GM20000 (cell line): Measurements from ENCODE around the gene GPC6.

Experiments used
- DNase-seq: peaks from one replicate; pipeline ENCODE4 v3.0.0; 2012; ENCODE audit warnings: low spot score
- TF ChIP-seq, protein P1 (sequence below): IDR thresholded peaks from 2 replicates; pipeline ENCODE4 v1.5.1; 2012; ENCODE audit warnings: mild to moderate bottlenecking, control low read depth; ENCODE audit errors: extremely low read depth, missing control alignments

Gene GPC6

DNA sequence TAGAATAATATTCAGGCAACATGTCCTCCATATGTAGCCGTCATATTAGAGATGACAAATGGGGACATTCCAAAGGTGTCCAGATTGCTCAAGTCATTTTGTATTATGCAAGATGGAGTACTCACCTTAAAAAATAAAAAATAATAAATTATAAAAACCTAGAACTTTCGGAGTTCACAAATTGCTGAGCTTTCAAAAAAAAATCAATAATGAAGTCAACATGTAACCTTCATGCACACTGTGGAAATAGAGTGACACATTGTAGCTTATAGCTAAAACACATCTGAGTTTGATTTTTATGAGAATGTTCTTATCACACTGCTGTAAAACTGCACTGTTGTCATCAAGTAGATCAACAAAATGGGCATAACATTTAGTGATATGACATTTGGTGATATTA is 411.2 kb downstream of the GPC6 start:
- TF ChIP-seq, protein P1, sequence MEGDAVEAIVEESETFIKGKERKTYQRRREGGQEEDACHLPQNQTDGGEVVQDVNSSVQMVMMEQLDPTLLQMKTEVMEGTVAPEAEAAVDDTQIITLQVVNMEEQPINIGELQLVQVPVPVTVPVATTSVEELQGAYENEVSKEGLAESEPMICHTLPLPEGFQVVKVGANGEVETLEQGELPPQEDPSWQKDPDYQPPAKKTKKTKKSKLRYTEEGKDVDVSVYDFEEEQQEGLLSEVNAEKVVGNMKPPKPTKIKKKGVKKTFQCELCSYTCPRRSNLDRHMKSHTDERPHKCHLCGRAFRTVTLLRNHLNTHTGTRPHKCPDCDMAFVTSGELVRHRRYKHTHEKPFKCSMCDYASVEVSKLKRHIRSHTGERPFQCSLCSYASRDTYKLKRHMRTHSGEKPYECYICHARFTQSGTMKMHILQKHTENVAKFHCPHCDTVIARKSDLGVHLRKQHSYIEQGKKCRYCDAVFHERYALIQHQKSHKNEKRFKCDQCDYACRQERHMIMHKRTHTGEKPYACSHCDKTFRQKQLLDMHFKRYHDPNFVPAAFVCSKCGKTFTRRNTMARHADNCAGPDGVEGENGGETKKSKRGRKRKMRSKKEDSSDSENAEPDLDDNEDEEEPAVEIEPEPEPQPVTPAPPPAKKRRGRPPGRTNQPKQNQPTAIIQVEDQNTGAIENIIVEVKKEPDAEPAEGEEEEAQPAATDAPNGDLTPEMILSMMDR: no peak
- DNase-seq: no peak

DNA sequence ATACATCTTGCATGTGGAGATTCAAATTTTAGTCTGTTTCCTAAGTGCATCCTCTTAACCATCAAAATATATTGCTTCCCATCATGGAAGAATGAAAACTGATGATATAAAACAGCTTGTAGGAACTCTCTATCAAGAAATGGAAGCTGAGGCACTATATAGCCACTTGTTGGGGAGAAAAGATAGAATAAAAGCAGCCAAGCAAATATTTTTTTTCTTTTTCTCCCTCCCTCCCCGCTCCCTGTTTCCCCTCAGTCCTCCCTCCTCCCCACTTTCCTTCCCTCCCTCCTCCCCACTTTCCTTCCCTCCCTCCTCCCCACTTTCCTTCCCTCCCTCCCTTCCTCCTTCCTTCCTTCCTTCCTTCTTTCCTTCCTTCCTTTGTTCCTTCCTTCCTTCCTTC is 413.8 kb downstream of the GPC6 start:
- no peak for DNase-seq
- TF ChIP-seq, protein P1: no peak

DNA sequence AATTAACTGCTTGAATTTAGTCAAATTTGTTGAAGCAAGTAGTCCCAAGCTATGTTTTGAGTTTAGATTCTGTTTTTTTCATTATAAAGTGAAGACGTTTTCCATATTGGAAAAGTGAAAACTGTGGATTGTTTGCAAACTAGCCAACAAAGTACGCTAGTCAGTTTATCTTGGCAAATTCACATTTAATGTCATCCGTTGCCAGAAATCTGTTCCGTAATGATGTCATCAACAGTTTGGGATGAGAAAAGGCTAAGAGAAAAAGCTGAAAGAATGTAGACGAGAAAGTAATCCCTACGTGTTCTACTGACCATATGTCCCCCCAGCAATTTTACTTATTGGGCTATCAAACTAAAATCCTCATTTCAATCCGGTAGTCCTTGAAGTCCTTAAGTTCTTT is 419.6 kb downstream of the GPC6 start:
- DNase-seq: no peak
- TF ChIP-seq, protein P1: no peak

- DNase-seq: no peak
- TF ChIP-seq, protein P1: no peak
Observed at GRCh38 chr13:93649496-93649895, 422.9 kb downstream of the GPC6 start.

DNA sequence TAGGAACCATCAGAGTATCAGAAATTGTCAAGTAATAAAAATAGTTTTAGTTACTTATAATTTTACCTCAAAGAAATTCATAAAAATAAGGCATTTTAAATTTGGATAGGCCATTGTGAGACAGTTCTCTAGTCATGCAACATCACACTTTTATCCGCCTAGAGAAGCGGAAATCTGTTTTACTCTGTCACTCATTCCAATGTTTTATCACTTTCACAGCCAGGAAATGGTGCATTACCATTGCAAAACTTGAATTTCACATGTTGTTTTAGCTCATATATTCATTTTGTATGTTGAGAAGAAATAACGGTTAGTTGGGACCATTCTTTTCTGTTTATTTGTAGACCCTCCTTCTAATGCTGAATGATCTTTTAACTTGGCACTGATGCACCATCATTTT is 427.2 kb downstream of the GPC6 start:
- TF ChIP-seq, protein P1: no peak
- no peak for DNase-seq

DNA sequence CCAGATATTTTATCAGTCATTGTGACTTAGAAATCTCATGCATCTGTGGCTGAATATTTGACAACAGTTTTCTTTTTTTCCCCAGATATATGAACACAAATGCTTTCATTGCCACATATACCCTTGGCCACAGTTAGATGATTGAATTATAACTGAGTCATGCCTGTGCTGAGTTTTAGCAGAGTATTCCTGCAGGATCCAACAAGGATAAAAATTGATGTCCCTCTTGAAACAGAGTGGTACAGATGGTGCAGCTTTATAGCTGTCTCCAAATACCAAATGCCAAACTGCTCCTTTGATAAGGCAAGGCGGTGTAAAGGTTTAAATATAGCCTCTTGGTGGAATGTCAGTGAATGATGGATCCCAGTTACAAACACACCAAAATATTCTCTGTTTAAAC is 428.5 kb downstream of the GPC6 start:
- DNase-seq: no peak
- TF ChIP-seq, protein P1: no peak

DNA sequence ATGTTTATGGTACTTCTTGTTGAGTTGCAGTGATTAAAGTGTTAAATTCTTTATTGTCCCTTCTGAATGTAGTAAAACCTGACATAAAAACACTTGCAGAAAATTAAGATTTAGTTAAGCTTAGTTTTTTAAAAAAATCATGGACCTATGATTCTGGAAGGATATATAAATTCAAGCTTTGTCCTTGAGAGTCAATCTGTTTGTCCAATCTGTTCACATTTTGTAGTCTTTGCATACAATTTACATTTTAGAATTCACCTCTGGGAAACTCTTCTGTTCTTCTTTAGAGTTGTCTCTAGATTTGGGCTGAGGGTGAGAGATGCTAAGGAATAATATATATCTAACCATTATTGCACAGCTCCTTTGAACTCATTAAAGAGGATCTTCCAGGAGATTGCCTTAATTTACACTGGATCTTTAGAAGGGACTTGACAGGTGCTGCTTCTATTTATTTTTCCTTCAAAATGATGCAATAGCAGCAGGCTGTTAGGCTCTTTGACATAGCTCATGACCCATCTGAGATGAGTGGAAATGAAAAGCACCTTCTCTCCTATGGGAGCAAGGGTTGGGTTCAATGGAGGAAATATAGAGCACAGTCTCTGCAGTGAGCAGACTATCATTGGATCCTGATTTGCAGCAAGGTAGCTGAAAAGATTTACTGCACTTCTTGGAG is 433.9 kb downstream of the GPC6 start:
- TF ChIP-seq, protein P1: no peak
- no peak for DNase-seq
